GM12874 (cell line): ENCODE data around the gene NDC1.

ENCODE experiments used
- TF ChIP-seq, protein P1 (sequence below): IDR thresholded peaks from 2 replicates; pipeline ENCODE4 v1.5.1; 2011; ENCODE audit warnings: low read depth, mild to moderate bottlenecking, control low read depth, low read length, moderate library complexity; ENCODE audit not compliant: insufficient read depth

The NDC1 gene

DNA sequence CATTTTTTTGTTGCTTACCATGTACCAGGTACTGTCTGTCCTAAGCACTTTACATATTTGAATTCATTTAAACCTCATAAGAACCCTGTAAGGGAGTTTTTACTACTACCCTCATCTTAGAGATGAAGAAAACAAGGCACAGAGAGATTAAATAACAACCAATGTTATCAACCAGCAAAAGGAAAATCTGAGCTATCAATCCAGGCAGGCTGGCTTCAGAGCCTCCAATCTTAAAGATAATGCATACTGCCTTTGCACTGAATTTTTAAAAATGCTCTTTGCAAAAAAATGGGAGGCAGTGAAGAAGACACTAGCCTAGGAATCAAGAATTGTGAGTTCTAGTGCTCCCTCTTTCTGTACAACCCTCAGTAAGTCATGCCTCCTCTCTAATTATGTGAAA lies 18.7 kb downstream of the NDC1 start:
- TF ChIP-seq, protein P1, sequence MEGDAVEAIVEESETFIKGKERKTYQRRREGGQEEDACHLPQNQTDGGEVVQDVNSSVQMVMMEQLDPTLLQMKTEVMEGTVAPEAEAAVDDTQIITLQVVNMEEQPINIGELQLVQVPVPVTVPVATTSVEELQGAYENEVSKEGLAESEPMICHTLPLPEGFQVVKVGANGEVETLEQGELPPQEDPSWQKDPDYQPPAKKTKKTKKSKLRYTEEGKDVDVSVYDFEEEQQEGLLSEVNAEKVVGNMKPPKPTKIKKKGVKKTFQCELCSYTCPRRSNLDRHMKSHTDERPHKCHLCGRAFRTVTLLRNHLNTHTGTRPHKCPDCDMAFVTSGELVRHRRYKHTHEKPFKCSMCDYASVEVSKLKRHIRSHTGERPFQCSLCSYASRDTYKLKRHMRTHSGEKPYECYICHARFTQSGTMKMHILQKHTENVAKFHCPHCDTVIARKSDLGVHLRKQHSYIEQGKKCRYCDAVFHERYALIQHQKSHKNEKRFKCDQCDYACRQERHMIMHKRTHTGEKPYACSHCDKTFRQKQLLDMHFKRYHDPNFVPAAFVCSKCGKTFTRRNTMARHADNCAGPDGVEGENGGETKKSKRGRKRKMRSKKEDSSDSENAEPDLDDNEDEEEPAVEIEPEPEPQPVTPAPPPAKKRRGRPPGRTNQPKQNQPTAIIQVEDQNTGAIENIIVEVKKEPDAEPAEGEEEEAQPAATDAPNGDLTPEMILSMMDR = no peak

- TF ChIP-seq, protein P1 = peak; percentile 42; the same call in 1 of the 2 replicates
Measured at GRCh38 chr1:53811414-53811851, 26.7 kb downstream of the NDC1 start.

GRCh38 chr1:53810497-53810896 lies 27.6 kb downstream of the NDC1 start:
- TF ChIP-seq, protein P1 = no peak

DNA sequence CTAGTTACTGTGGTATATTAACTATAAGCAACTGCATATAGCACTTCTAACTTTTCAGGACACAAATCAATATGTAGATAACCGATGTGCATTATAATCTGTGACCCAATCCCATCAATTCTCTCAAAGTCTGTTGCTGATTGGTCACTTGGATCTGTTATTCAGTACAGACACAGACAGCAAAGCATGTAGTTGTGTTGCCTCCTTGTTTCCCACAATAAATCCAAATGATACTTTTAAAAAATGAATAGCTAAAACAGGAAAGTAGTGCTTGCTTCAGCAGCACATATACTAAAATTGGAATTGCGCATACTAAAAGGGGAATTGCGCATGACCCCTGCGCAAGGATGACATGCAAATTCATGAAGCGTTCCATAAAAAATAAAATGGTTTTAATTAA lies 28.1 kb downstream of the NDC1 start:
- TF ChIP-seq, protein P1 = no peak

GRCh38 chr1:53807916-53808315 lies 30.2 kb downstream of the NDC1 start:
- TF ChIP-seq, protein P1 = no peak

DNA sequence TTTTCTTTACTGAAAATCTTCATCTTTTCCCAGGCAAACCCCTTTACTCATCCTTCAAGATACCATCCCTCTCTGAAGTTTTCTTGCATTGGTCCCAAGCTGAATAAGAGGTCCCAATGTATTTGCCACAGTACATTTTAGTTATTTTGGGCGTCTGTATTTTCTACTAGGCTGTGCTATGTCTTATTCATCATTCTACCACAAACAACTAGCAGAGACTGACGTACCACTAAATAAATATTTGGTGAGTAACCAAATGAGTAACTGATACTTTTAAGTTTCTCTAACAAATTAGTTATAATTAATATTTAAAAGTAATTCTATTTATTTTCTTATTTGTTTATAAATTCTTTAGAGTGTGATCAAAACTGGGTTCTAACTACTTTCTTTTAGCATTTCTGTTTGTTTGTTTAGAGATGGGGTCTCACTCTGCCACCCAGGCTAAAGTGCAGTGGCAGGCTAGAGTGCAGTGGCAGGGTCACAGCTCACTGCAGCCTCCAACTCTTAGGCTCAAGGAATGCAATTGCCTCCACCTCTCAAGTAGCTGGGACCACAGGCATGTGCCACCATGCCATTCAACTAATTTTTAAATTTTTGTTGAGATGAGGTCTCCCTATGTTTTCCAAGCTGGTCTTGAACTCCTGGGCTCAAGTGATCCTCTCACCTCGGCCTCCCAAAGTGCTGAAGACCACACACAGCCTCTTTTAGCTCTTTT lies 33.1 kb downstream of the NDC1 start:
- TF ChIP-seq, protein P1 = no peak

DNA sequence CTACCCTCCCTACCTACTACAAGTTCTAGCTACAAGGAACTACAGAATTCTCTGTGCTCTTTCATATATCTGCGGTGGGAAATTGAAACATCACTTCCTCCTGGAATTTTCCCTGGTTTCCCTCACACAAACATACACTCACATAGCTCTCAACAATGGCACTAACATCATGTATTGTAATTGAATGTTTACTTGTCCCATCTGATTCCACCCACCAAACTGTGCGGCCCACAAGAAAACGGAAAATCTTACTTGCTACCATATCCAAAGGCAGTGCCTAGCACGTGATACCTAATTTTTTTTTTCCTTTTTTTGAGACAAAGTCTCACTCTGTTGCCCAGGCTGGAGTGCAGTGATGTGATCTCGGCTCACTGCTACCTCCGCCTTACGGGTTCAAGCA lies 33.9 kb downstream of the NDC1 start:
- TF ChIP-seq, protein P1 = no peak
